ENCODE measurements around the gene TOMM22. TPM values are rescaled to one million over a fixed set of nuclear protein-coding genes. Genes with fewer than 3 reads are reported as not detected.
"Not testable (repeated sequence)": the region's sequence is repeated elsewhere in the genome, so short reads cannot be mapped to it uniquely, and the experiment has no call there.

TOMM22 gene
- total RNA-seq, 1 experiment from 2014 or later = 113 TPM

DNA sequence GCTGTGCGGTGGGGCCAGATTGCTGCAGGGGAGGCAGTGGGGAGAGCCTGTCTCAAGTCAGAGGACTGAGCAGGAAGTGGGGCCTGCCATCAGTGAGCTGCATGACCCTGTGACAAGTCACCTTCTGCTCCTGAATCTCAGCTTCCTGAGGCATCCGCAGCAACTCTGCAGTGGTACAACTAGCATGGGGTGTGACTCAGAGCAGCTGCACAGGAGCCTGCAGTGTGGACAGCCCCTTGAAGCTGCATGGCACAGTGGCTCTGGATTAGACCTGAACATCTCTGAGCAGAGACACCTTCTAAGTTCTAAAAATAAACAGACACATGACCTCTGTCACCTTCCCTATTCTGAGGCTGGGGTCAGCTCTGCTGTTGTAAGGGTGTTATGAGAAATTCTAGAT, 43.5 kb upstream of the TOMM22 start:
- ChIA-PET POLR2A (no interaction called here), CTCF (no interaction called here)
- Histone ChIP-seq H3K4me1 (no peaks in the 10 kb centered on the region), H3K9me3 (no peaks in the 10 kb centered on the region), H3K27me3 (replicated peaks; ENCODE audit: control insufficient read depth, insufficient read depth, low read length) (no peaks in the 10 kb centered on the region), H3K4me3 (ENCODE audit: low read depth, low read length) (no peak overlapping the region), H3K36me3 (ENCODE audit: control insufficient read depth, insufficient read depth, low read length) (no peaks in the 10 kb centered on the region)
- Mint-ChIP-seq H3K4me3 (ENCODE audit: unreplicated experiment) (no peak overlapping the region), H3K27me3 (ENCODE audit: insufficient read depth, unreplicated experiment) (no peaks in the 10 kb centered on the region), H3K4me1 (ENCODE audit: low read depth, unreplicated experiment) (no peaks in the 10 kb centered on the region), H3K27ac (ENCODE audit: unreplicated experiment) (no peak overlapping the region), H3K9me3 (ENCODE audit: unreplicated experiment) (no peaks in the 10 kb centered on the region), H3K36me3 (ENCODE audit: insufficient read depth, unreplicated experiment) (no peaks in the 10 kb centered on the region)
- DNase-seq = no peak
- intact Hi-C loops (cut with micrococcal nuclease; ENCODE audit: unreplicated experiment) = no loop called here
- no TSS peak for BruUV-seq (replicated peaks)
- TF ChIP-seq, protein P1, sequence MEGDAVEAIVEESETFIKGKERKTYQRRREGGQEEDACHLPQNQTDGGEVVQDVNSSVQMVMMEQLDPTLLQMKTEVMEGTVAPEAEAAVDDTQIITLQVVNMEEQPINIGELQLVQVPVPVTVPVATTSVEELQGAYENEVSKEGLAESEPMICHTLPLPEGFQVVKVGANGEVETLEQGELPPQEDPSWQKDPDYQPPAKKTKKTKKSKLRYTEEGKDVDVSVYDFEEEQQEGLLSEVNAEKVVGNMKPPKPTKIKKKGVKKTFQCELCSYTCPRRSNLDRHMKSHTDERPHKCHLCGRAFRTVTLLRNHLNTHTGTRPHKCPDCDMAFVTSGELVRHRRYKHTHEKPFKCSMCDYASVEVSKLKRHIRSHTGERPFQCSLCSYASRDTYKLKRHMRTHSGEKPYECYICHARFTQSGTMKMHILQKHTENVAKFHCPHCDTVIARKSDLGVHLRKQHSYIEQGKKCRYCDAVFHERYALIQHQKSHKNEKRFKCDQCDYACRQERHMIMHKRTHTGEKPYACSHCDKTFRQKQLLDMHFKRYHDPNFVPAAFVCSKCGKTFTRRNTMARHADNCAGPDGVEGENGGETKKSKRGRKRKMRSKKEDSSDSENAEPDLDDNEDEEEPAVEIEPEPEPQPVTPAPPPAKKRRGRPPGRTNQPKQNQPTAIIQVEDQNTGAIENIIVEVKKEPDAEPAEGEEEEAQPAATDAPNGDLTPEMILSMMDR (IDR thresholded peaks at IDR 0.05; ENCODE audit: insufficient read depth in 1 of 2, low read depth in 1 of 2, low read length in 1 of 2, severe bottlenecking in 1 of 2, unreplicated experiment in 1 of 2) = no peak

DNA sequence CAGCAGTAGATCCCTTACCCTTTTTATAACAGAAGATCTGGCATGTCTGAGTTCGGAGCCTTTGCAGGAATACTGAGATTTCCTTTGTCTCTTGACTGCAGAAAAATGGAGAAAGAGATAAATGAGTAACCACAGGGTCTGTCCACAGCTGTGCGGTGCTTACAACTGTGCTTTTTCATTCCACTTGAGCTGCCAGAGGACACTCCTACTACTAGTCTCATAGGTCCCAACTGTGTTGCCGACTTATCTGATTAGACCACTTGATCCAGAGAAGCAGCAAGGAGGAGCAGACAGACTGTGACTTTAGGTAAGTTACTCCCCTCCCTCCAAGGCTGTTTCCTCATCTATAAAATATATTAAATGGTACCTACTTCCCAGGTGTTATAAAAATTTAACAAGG, 43.0 kb upstream of the TOMM22 start:
- ChIA-PET CTCF (no interaction called here), POLR2A (no interaction called here)
- BruUV-seq (replicated peaks) = no TSS peak
- Mint-ChIP-seq H3K27ac (ENCODE audit: unreplicated experiment) (no peak overlapping the region), H3K27me3 (ENCODE audit: insufficient read depth, unreplicated experiment) (no peaks in the 10 kb centered on the region), H3K4me3 (ENCODE audit: unreplicated experiment) (no peak overlapping the region), H3K36me3 (ENCODE audit: insufficient read depth, unreplicated experiment) (no peaks in the 10 kb centered on the region), H3K4me1 (ENCODE audit: low read depth, unreplicated experiment) (no peaks in the 10 kb centered on the region), H3K9me3 (ENCODE audit: unreplicated experiment) (no peaks in the 10 kb centered on the region)
- intact Hi-C loops (cut with micrococcal nuclease; ENCODE audit: unreplicated experiment) = no loop called here
- DNase-seq = no peak
- Histone ChIP-seq H3K27me3 (replicated peaks; ENCODE audit: control insufficient read depth, insufficient read depth, low read length) (no peaks in the 10 kb centered on the region), H3K4me3 (ENCODE audit: low read depth, low read length) (no peak overlapping the region), H3K36me3 (ENCODE audit: control insufficient read depth, insufficient read depth, low read length) (no peaks in the 10 kb centered on the region), H3K4me1 (no peaks in the 10 kb centered on the region), H3K9me3 (no peaks in the 10 kb centered on the region)
- TF ChIP-seq, protein P1 (IDR thresholded peaks at IDR 0.05; ENCODE audit: insufficient read depth in 1 of 2, low read depth in 1 of 2, low read length in 1 of 2, severe bottlenecking in 1 of 2, unreplicated experiment in 1 of 2) = no peak

DNA sequence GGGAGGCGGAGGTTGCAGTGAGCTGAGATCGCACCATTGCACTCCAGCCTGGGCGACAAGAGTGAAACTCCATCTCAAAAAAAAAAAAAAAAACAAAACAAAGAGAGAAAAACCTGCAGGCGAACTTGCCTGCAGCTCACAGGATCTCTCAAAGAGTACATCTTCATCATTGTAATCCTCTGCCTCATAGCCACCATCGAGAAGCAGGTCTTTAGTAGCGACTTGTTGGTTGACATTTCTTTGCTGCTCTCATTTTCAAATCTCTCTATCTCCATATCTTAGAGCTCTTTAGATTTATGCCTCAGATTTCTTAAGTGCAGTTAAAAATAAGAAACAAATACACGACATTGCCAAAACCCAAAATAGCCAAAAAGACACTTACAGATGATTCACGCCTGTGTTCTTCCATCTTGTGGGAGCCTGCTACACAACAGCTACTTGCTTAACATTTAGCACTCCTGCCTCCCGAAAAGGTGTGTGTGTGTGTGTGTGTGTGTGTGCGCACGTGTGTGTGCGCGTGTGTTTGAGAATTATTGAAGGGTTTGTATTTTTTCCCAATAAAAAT, 40.2 kb upstream of the TOMM22 start:
- BruUV-seq (replicated peaks) = no TSS peak
- H3K9me3 ChIP-seq = no peaks in the 10 kb centered on the region
- no peaks in the 10 kb centered on the region for H3K36me3 ChIP-seq (ENCODE audit: control insufficient read depth, insufficient read depth, low read length)
- ChIA-PET POLR2A (interaction anchor here (0.6 kb wide), 1 partner anchor 96 kb away, joined by 3 read pairs; no protein-coding TSS in a partner anchor), CTCF (no interaction called here)
- Mint-ChIP-seq H3K4me1 (ENCODE audit: low read depth, unreplicated experiment) (no peaks in the 10 kb centered on the region), H3K27ac (ENCODE audit: unreplicated experiment) (no peak overlapping the region), H3K27me3 (ENCODE audit: insufficient read depth, unreplicated experiment) (no peaks in the 10 kb centered on the region), H3K36me3 (ENCODE audit: insufficient read depth, unreplicated experiment) (no peaks in the 10 kb centered on the region), H3K4me3 (ENCODE audit: unreplicated experiment) (no peak overlapping the region), H3K9me3 (ENCODE audit: unreplicated experiment) (no peaks in the 10 kb centered on the region)
- H3K4me1 ChIP-seq = no peaks in the 10 kb centered on the region
- DNase-seq = no peak
- no peak overlapping the region for H3K4me3 ChIP-seq (ENCODE audit: low read depth, low read length)
- TF ChIP-seq, protein P1 (IDR thresholded peaks at IDR 0.05; ENCODE audit: insufficient read depth in 1 of 2, low read depth in 1 of 2, low read length in 1 of 2, severe bottlenecking in 1 of 2, unreplicated experiment in 1 of 2) = no peak
- no peaks in the 10 kb centered on the region for H3K27me3 ChIP-seq (replicated peaks; ENCODE audit: control insufficient read depth, insufficient read depth, low read length)
- intact Hi-C loops (cut with micrococcal nuclease; ENCODE audit: unreplicated experiment) = no loop called here

DNA sequence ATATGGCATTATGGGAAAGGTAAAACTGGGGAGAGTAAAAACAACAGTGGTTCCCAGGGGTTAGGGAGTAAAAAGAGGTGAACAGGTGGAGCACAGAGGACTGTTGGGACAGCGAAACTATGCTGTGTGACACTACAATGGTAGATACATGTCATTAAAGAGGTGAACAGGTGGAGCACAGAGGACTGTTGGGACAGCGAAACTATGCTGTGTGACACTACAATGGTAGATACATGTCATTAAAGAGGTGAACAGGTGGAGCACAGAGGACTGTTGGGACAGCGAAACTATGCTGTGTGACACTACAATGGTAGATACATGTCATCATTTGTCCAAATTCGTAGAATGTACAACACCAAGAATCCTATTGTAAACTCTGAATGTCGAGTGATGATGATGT, 37.5 kb upstream of the TOMM22 start:
- H3K36me3 ChIP-seq (ENCODE audit: control insufficient read depth, insufficient read depth, low read length); H3K9me3 Mint-ChIP-seq (ENCODE audit: unreplicated experiment); H3K27me3 Mint-ChIP-seq (ENCODE audit: insufficient read depth, unreplicated experiment); POLR2A ChIA-PET; DNase-seq; H3K27ac Mint-ChIP-seq (ENCODE audit: unreplicated experiment); intact Hi-C loops (cut with micrococcal nuclease; ENCODE audit: unreplicated experiment); H3K9me3 ChIP-seq; H3K4me1 Mint-ChIP-seq (ENCODE audit: low read depth, unreplicated experiment); H3K4me3 ChIP-seq (ENCODE audit: low read depth, low read length); H3K27me3 ChIP-seq (replicated peaks; ENCODE audit: control insufficient read depth, insufficient read depth, low read length); CTCF ChIA-PET; BruUV-seq (replicated peaks); H3K4me3 Mint-ChIP-seq (ENCODE audit: unreplicated experiment); H3K4me1 ChIP-seq; H3K36me3 Mint-ChIP-seq (ENCODE audit: insufficient read depth, unreplicated experiment): not testable (repeated sequence)

Data from Caco-2 (cell line).